Measurements from ENCODE around the gene FANCG. TPM values are rescaled to one million over a fixed set of nuclear protein-coding genes. Genes with fewer than 3 reads are reported as not detected.

Gene FANCG
- total RNA-seq, 1 donor from 2014 or later, result 17.2 TPM

DNA sequence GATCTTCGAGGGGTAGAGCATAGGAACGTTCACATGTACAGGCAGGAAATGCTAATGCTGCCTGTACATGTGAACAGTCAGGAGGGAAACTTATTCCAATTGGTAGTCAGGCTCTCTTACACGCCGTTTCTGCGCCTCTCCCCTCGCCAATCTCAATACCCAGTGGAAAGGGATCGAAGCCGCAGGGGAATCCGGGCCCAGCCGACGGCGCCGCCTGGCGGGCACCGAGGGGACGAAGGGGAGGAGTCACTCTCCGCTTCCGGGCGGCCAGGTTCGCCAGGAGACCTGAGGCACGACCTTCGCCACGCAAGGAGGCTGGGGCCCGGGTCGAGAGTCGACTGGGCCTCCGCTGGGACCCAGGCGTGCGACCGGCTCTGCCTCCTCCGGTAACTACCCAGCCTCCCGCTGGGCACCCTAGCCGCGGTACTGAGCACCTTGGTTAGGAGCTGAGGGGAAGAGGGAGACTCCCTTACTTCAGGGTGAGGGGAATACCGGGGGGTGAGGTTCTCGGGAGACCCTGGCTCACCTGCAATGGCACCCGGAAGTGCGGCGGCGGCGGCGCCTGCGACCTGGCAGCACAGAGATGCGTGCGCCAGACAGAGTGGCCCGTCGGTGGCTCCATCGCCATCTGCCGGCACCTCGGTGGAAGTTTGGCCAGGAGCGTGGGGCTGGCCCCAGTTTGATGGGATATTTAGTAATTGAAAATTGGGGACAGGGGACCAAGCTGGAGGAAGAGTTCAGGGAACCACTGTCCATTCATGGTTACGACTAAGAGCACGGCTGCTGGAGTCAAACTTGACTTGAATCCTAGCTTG, 16.5 kb upstream of the FANCG start, which contains the start of gene PIGO:
PIGO (minus strand) TSS at position 557 of the 815 bp plus-strand sequence. CDS start 1,026 bp downstream, outside the sequence.
- DNase-seq (ENCODE audit: extremely low spot score in 2 of 2), result no peak
- intact Hi-C loops (cut with DNase I), result no loop called here
- Histone ChIP-seq H3K4me1 (peaks cover 12% of the 10 kb centered on the region), H3K27ac (peak within 1 kb of the TSS; percentile 90), H3K4me3 (peak within 1 kb of the TSS; percentile 70 to 75), H3K9me3 (no peaks in the 10 kb centered on the region), H3K36me3 (peaks cover 0 to 39% of the 10 kb centered on the region in 2 donors), H3K27me3 (no peaks in the 10 kb centered on the region)
- TF ChIP-seq CTCF (IDR thresholded peaks at IDR 0.05) (peak; percentile 42 to 91 (median 65)), POLR2AphosphoS5 (IDR thresholded peaks at IDR 0.05; ENCODE audit: insufficient read depth in 1 of 2, low read depth in 1 of 2) (peak in 1 of 2 donors; percentile 90), POLR2A (IDR thresholded peaks at IDR 0.05) (peak in 1 of 2 donors; percentile 15)

GRCh38 chr9:35091536-35091935, 11.8 kb upstream of the FANCG start:
- peaks cover 0 to 59% of the 10 kb centered on the region in 2 donors for H3K36me3 ChIP-seq
- intact Hi-C loops (cut with DNase I), result loop anchor here (5.0 kb wide), 1 partner anchor 194 kb away; a partner anchor contains a TSS

GRCh38 chr9:35089434-35089833, 9.7 kb upstream of the FANCG start:
- Histone ChIP-seq H3K36me3 (peaks cover 0 to 59% of the 10 kb centered on the region in 2 donors), H3K4me3 (no peak overlapping the region)
- TF ChIP-seq POLR2A (IDR thresholded peaks at IDR 0.05) (no peak), POLR2AphosphoS5 (IDR thresholded peaks at IDR 0.05; ENCODE audit: insufficient read depth in 1 of 2, low read depth in 1 of 2) (no peak), CTCF (IDR thresholded peaks at IDR 0.05) (no peak)

More at GRCh38 chr9:35091536-35091935, 11.8 kb upstream of the FANCG start:
- DNase-seq (ENCODE audit: extremely low spot score in 2 of 2), result no peak
- Histone ChIP-seq H3K4me1 (peaks cover 12% of the 10 kb centered on the region), H3K27me3 (no peaks in the 10 kb centered on the region), H3K9me3 (no peaks in the 10 kb centered on the region), H3K27ac (no peak overlapping the region), H3K4me3 (no peak overlapping the region)
- TF ChIP-seq CTCF (IDR thresholded peaks at IDR 0.05) (no peak), POLR2A (IDR thresholded peaks at IDR 0.05) (no peak), POLR2AphosphoS5 (IDR thresholded peaks at IDR 0.05; ENCODE audit: insufficient read depth in 1 of 2, low read depth in 1 of 2) (no peak)

DNA sequence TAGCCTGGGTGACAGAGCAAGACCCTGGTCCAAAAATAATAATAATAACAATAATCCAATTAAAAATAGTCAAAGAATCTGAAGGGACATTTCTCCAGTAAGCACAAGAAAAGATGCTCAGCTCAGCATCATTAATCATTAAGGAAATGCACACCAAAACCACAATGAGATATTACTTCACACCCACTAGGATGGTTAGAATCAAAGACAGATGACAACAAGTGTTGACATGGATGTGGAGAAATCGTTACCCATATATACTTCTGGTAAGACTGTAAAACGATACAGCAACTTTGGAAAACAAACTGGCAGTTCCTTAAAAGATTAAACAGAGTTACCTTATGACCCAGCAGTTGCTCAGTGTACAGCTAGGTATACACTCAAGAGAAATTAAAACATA, 5.3 kb upstream of the FANCG start:
- Histone ChIP-seq H3K36me3 (peaks cover 0 to 25% of the 10 kb centered on the region in 2 donors), H3K4me1 (no peaks in the 10 kb centered on the region), H3K4me3 (no peak overlapping the region), H3K9me3 (no peaks in the 10 kb centered on the region), H3K27me3 (no peaks in the 10 kb centered on the region), H3K27ac (no peak overlapping the region)
- no peak for TF ChIP-seq POLR2A (IDR thresholded peaks at IDR 0.05)
- no peak for TF ChIP-seq POLR2AphosphoS5 (IDR thresholded peaks at IDR 0.05; ENCODE audit: insufficient read depth in 1 of 2, low read depth in 1 of 2)
- no peak for TF ChIP-seq CTCF (IDR thresholded peaks at IDR 0.05)
- DNase-seq (ENCODE audit: extremely low spot score in 2 of 2), result no peak
- intact Hi-C loops (cut with DNase I), result no loop called here

More at GRCh38 chr9:35089434-35089833, 9.7 kb upstream of the FANCG start:
- Histone ChIP-seq H3K27me3 (no peaks in the 10 kb centered on the region), H3K4me1 (no peaks in the 10 kb centered on the region), H3K9me3 (no peaks in the 10 kb centered on the region), H3K27ac (no peak overlapping the region)
- intact Hi-C loops (cut with DNase I), result no loop called here
- DNase-seq (ENCODE audit: extremely low spot score in 2 of 2), result no peak

GRCh38 chr9:35079041-35079425, 709 bp downstream of the FANCG start:
- DNase-seq (ENCODE audit: extremely low spot score in 2 of 2), result no peak
- Histone ChIP-seq H3K27me3 (no peaks in the 10 kb centered on the region), H3K9me3 (no peaks in the 10 kb centered on the region), H3K27ac (peak overlapping the region; percentile 84), H3K4me1 (peaks cover 17% of the 10 kb centered on the region), H3K4me3 (peak overlapping the region; percentile 67 to 90), H3K36me3 (no peaks in the 10 kb centered on the region)
- intact Hi-C loops (cut with DNase I), result no loop called here
- TF ChIP-seq CTCF (IDR thresholded peaks at IDR 0.05) (no peak), POLR2A (IDR thresholded peaks at IDR 0.05) (no peak), POLR2AphosphoS5 (IDR thresholded peaks at IDR 0.05; ENCODE audit: insufficient read depth in 1 of 2, low read depth in 1 of 2) (no peak)

All from vagina (tissue), 2 donors.